GM12875 (cell line): Measurements from ENCODE around the gene RUNDC3A.
A peak's percentile ranks its signal among the peaks of the same experiment; 100 is the strongest.

ENCODE experiments used
- H3K4me3 ChIP-seq: one replicate; pipeline ENCODE4 v1.5.1; 2011; ENCODE audit warnings: low read depth, low read length, control low read depth
- CTCF ChIP-seq: IDR thresholded peaks from 2 replicates; pipeline ENCODE4 v1.5.1; 2011; ENCODE audit warnings: low read depth, mild to moderate bottlenecking, control low read depth, inconsistent platforms, low read length, moderate library complexity, borderline replicate concordance; ENCODE audit not compliant: insufficient read depth

The RUNDC3A gene

GRCh38 chr17:44321246-44322120 is 13.1 kb downstream of the RUNDC3A start:
- no peak overlapping the region for H3K4me3 ChIP-seq
- no peak for TF ChIP-seq CTCF

- no peak for TF ChIP-seq CTCF
- H3K4me3 ChIP-seq = no peak overlapping the region
These were observed 14.0 kb downstream of the RUNDC3A start for GRCh38 chr17:44322236-44322895.

DNA sequence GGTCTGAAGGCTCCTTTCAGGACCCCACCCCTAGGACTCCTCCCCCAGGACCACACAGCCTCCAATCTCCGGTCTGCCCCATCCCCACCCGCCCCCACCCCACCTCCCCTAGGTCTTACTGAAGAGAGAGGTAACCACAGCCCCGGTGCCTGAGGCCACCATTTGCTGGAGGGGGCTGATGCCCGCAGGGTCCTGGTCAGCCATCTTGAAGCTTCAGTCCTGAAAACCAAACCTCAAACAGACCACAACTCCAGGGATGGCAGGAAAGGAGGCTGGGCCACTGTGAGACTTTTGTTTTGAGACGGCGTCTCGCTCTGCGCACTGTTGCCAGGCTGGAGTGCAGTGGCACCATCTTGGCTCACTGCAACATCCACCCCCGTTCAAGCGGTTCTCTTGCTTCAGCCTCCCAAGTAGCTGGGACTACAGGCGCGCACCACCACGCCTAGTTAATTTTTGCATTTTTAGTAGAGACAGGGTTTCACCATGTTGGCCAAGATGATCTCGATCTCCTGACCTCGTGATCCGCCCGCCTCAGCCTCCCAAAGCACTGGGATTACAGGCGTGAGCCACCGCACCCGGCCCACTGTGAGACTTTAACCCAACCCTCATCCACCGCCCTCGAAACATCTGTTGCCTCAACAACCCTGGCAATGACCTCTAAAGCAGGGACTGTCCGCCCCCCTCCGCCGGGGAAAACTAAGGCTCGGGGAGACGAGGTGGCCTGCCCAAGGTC is 15.1 kb downstream of the RUNDC3A start:
- TF ChIP-seq CTCF = no peak

DNA sequence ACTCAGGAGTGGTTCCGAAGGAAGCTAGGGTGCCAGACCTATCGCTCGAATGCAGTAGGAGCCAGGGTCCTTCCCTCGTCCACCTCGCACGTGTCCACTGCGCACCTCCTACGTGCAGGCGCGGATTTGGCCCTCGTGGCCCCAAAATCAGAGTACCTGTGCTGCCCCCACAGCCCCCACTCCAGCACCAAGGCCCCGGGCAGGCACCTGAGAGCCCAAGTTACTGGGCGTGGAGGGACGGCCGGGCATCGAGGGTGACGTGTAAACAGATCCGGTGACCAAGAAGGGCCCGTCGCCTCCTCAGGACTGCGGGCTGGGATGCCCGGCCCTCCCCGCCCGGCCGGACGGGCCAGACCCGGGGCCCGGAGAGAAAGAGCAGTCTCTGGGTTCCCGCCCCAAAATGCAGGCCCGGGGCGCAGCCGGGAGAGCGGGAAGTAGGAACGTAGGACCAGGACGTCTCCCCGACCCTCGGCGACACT is 15.7 kb downstream of the RUNDC3A start:
- TF ChIP-seq CTCF = no peak
- H3K4me3 ChIP-seq = peak overlapping the region; percentile 94

More for the DNA sequence above, 15.1 kb downstream of the RUNDC3A start:
- peak overlapping the region; percentile 94 for H3K4me3 ChIP-seq

GRCh38 chr17:44324571-44325275 is 16.3 kb downstream of the RUNDC3A start, which contains the start of gene SLC25A39:
TSS of gene SLC25A39 (minus strand) at chr17:44324823. CDS start at chr17:44323562, 1,261 bp downstream.
- H3K4me3 ChIP-seq = peak within 1 kb of the TSS; percentile 94
- TF ChIP-seq CTCF = no peak

DNA sequence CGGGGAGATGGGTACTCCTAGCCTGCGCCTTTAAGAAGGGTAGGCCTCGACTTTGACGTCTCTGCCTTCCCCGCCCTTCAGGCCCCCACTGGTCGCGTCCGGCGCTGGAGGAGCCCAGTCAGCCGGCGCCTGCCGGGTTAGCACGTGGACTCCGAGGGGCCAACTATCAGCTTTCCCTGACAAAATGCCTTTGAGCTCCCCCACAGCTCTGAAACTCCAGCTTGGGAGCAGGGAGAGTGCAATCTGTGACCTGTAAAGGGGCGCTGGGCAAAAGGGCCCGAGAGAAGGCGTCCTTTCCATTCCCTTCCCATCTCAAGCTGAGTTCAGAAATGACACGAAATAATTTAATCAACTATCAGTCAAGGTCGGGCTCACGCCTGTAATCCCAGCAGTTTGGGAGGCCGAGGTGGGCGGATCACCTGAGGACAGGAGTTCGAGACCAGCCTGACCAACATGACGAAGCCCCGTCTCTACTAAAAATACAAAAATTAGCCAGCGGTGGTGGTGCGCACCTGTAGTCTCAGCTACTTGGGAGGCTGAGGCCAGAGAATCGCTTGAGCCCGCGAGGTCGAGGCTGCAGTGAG is 18.6 kb downstream of the RUNDC3A start:
- H3K4me3 ChIP-seq = peak overlapping the region; percentile 48
- TF ChIP-seq CTCF = no peak
